HepG2 (cell line): ENCODE measurements around the gene KAZN.

ENCODE experiments used
- CAMTA2 ChIP-seq: sonication (generic); formaldehyde crosslinking; IDR thresholded peaks from 2 replicates; pipeline ENCODE4 v1.4.0; 2020; ENCODE audit warnings: mild to moderate bottlenecking, missing genetic modification reagents, borderline replicate concordance
- CBX2 ChIP-seq, 2 experiments: fragments of 200-600 bp in 1 of 2; sonication (generic); formaldehyde crosslinking in 1 of 2; IDR thresholded peaks; 2 replicates each; pipeline versions ENCODE4 v1.7.0 to v1.8.1; 2018 to 2022; ENCODE audit warnings: low read depth in 2 of 2, low read length in 1 of 2, mild to moderate bottlenecking in 1 of 2, missing genetic modification reagents in 1 of 2
- HNF4A ChIP-seq: sonication (generic); formaldehyde crosslinking; IDR thresholded peaks from 2 replicates; pipeline ENCODE4 v1.4.0; 2020; ENCODE audit warnings: missing genetic modification reagents
- RAD21 ChIP-seq: fragments of 450-650 bp; formaldehyde crosslinking; IDR thresholded peaks from 2 replicates; pipeline ENCODE4 v1.5.0; 2020; ENCODE audit warnings: mild to moderate bottlenecking
- ZKSCAN8 ChIP-seq: IDR thresholded peaks from 2 replicates; pipeline ENCODE4 v1.6.1; 2016; ENCODE audit warnings: borderline replicate concordance, missing genetic modification reagents, missing compliant biosample characterization
- ZNF563 ChIP-seq: sonication (generic); formaldehyde crosslinking; IDR thresholded peaks from 2 replicates; pipeline ENCODE4 v1.8.0; 2022; ENCODE audit warnings: mild to moderate bottlenecking, moderate library complexity, missing genetic modification reagents
- TF ChIP-seq, protein P1 (sequence below): sonication (generic); formaldehyde crosslinking; IDR thresholded peaks from 2 replicates; pipeline ENCODE4 v1.4.0; 2020; ENCODE audit warnings: missing genetic modification reagents

- TF ChIP-seq, protein P1, sequence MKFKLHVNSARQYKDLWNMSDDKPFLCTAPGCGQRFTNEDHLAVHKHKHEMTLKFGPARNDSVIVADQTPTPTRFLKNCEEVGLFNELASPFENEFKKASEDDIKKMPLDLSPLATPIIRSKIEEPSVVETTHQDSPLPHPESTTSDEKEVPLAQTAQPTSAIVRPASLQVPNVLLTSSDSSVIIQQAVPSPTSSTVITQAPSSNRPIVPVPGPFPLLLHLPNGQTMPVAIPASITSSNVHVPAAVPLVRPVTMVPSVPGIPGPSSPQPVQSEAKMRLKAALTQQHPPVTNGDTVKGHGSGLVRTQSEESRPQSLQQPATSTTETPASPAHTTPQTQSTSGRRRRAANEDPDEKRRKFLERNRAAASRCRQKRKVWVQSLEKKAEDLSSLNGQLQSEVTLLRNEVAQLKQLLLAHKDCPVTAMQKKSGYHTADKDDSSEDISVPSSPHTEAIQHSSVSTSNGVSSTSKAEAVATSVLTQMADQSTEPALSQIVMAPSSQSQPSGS, result no peak
- TF ChIP-seq RAD21 (CRISPR knock-in tag), result no peak
- no peak for TF ChIP-seq CBX2 (IDR thresholded peaks at IDR 0.05; ENCODE audit: low read depth, low read length)
- no peak for TF ChIP-seq CBX2 (CRISPR knock-in tag; IDR thresholded peaks at IDR 0.05; ENCODE audit: low read depth)
- no peak for TF ChIP-seq HNF4A (CRISPR knock-in tag)
- TF ChIP-seq ZKSCAN8 (CRISPR knock-in tag), result no peak
- TF ChIP-seq CAMTA2 (CRISPR knock-in tag), result no peak
- no peak for TF ChIP-seq ZNF563
Measured at GRCh38 chr1:14596591-14596990, 1.9 kb upstream of the KAZN start.
